Measurements from ENCODE around the gene PTPN6. TPM values are rescaled to one million over a fixed set of nuclear protein-coding genes. Genes with fewer than 3 reads are reported as not detected.

The PTPN6 gene
- total and polyA plus RNA-seq, 2 of the 8 experiments (the other 6 are each of a cell fraction or from before 2014, with no cell fraction given): 16.3 to 28.4 TPM

GRCh38 chr12:6959805-6960592 lies 8.8 kb downstream of the PTPN6 start:
- Histone ChIP-seq H3K23ac (ENCODE audit: insufficient read length) (no peak overlapping the region), H3K79me2 (ENCODE audit: control insufficient read depth in 1 of 2, insufficient read depth in 2 of 2, low read length in 2 of 2) (peaks cover 0 to 14% of the 10 kb centered on the region in 2 experiments; a peak in 2 of 4 replicates), H3K79me1 (ENCODE audit: low read depth, low read length) (no peaks in the 10 kb centered on the region), H4K5ac (ENCODE audit: insufficient read length, low read depth, low read length) (no peak overlapping the region), H2AFZ (ENCODE audit: low read length) (no peak overlapping the region), H2AK5ac (ENCODE audit: low read depth, low read length) (no peak overlapping the region), H2BK20ac (ENCODE audit: low read length) (no peak overlapping the region), H3K4me1 (replicated peaks in 1 of 4; ENCODE audit: control insufficient read depth in 3 of 4, insufficient read depth in 4 of 4, low read length in 3 of 4) (peaks cover 12 to 37% (median 29%) of the 10 kb centered on the region in 4 experiments), H3K9ac (replicated peaks in 1 of 4; ENCODE audit: extremely low read depth in 1 of 4, low read depth in 3 of 4, low read length in 3 of 4) (no peak overlapping the region), H4K91ac (replicated peaks; ENCODE audit: insufficient read length, low read length) (peak overlapping the region; percentile 46), H3K27ac (ENCODE audit: low read depth, low read length) (no peak overlapping the region), H2BK120ac (replicated peaks; ENCODE audit: low read depth, low read length) (no peak overlapping the region), H3K4me3 (ENCODE audit: extremely low read depth in 1 of 4, insufficient read depth in 2 of 4, low read depth in 3 of 4, low read length in 4 of 4) (no peak overlapping the region), H3K36me3 (ENCODE audit: control insufficient read depth in 2 of 4, insufficient read depth in 4 of 4, low read length in 3 of 4) (peaks cover 0 to 4% (median 0%) of the 10 kb centered on the region in 4 experiments; a peak in 1 of 8 replicates), H4K20me1 (replicated peaks in 1 of 2; ENCODE audit: control insufficient read depth in 1 of 2, insufficient read depth in 2 of 2, low read length in 2 of 2) (no peaks in the 10 kb centered on the region), H3K9me3 (ENCODE audit: insufficient read depth in 2 of 2, low read depth in 1 of 2, low read length in 1 of 2) (no peaks in the 10 kb centered on the region), H2BK15ac (ENCODE audit: low read length) (0 out of 2 replicates have a peak overlapping the region, but pooled peaks have one; percentile 14), H3K56ac (replicated peaks; ENCODE audit: insufficient read length, low read depth, low read length) (peak overlapping the region; percentile 14), H3K18ac (ENCODE audit: extremely low read depth, low read length) (peak overlapping the region; percentile 0; the same call in 1 of the 2 replicates), H2BK5ac (ENCODE audit: low read depth, low read length) (peak overlapping the region; percentile 75; the same call in 1 of the 2 replicates), H4K8ac (ENCODE audit: extremely low read depth, insufficient read depth, low read length) (peak overlapping the region; percentile 5; the same call in 1 of the 2 replicates), H3K27me3 (replicated peaks in 1 of 4; ENCODE audit: control insufficient read depth in 3 of 4, extremely low read depth in 1 of 4, insufficient read depth in 3 of 4, low read length in 3 of 4) (no peaks in the 10 kb centered on the region), H3K4me2 (ENCODE audit: insufficient read depth in 1 of 2, low read depth in 2 of 2, low read length in 2 of 2) (no peak overlapping the region), H3K4ac (replicated peaks; ENCODE audit: insufficient read length, low read depth, low read length) (no peak overlapping the region), H3K23me2 (ENCODE audit: low read depth, low read length) (peaks cover 16% of the 10 kb centered on the region; the same call in 1 of the 2 replicates), H2BK12ac (ENCODE audit: low read depth, low read length) (peak overlapping the region; percentile 65; the same call in 1 of the 2 replicates), H3K14ac (ENCODE audit: insufficient read length) (no peak overlapping the region)
- WGBS, 2 experiments (ENCODE audit: extremely low coverage in 1 of 2, insufficient coverage in 1 of 2, insufficient read length in 1 of 2, insufficient replicate concordance in 2 of 2, low coverage in 1 of 2, low lambda C conversion rate in 2 of 2, missing lambda C conversion rate in 1 of 2): 93% methylated on average over 24 of the region's 26 CpGs; no CpG with 5 or more reads in 1 of the 2 experiments
- FAIRE-seq (no peak), DNase-seq (ENCODE audit: low read depth in 1 of 2, low spot score in 2 of 2) (no peak)
- ChIA-PET CTCF (ENCODE audit: partially characterized antibody) (interaction anchor here (0.8 to 12.2 kb wide), 14 partner anchors 8 to 100 kb away, joined by 3 to 277 read pairs (median 10); partner anchors contain the start of genes C12orf57, C1S, LPCAT3 and PHB2), POLR2A (ENCODE audit: partially characterized antibody) (interaction anchor here (1.0 to 44.0 kb wide), 8 partner anchors 9 to 148 kb away, joined by 3 to 1596 read pairs (median 19); partner anchors contain the start of genes ATN1, C12orf57, C1RL and EMG1)
- no peak for TF ChIP-seq HDAC2 (IDR thresholded peaks at IDR 0.05; ENCODE audit: borderline replicate concordance in 1 of 2, low read depth in 2 of 2, low read length in 2 of 2)
- no peak for TF ChIP-seq CEBPB (IDR thresholded peaks at IDR 0.05; ENCODE audit: low read depth, low read length)
- TF ChIP-seq RAD21 (IDR thresholded peaks at IDR 0.05 in 1 of 2, conservative IDR thresholded peaks at IDR 0.05 in 1 of 2; ENCODE audit: low read depth in 2 of 2, low read length in 2 of 2): no peak
- TF ChIP-seq CREB1 (IDR thresholded peaks at IDR 0.05): no peak
